HepG2 (cell line): ENCODE results near the gene EPHX1. TPM values are rescaled to one million over a fixed set of nuclear protein-coding genes. Genes with fewer than 3 reads are reported as not detected.

Source experiments
- ATAC-seq: fragments of 200-7000 bp; cut with Tn5 transposase; 3 replicates; pipeline ENCODE4 v1.9.1; 2020; ENCODE audit warnings: mild to moderate bottlenecking, moderate library complexity
- BruUV-seq: library from RNA; stranded (reverse); fragments of 400-500 nt; replicated peaks from 2 replicates; lab custom pipeline; 2021; lab: Mats Ljungman, UMichigan
- CTCF ChIA-PET: fragments of 300-600 bp; formaldehyde crosslinking; extraction: SDS; loops from one replicate; lab custom pipeline; 2021; ENCODE audit warnings: low total read pairs, inconsistent platforms, low intra/inter-chr PET ratio; lab: Yijun Ruan, JAX
- POLR2A ChIA-PET: fragments of 350-600 bp; sonication (Branson Sonifier 250); formaldehyde crosslinking; loops from one replicate; lab custom pipeline; 2020; ENCODE audit warnings: antibody characterized with exemption, inconsistent platforms; lab: Yijun Ruan, JAX
- DNase-seq: peaks from one replicate; pipeline ENCODE4 v3.0.0-alpha.2; 2015; ENCODE audit warnings: low spot score
- FAIRE-seq: peaks from 3 replicates; lab custom pipeline; 2011; peaks lifted over from hg19 to GRCh38; lab: Jason Lieb, UNC
- H2AFZ ChIP-seq: one replicate; pipeline ENCODE4 v1.6.1; 2011; ENCODE audit warnings: low read length, inconsistent platforms
- H3K27ac ChIP-seq: fragments of 300-600 bp; 3 replicates; pipeline ENCODE4 v1.8.0; 2011; ENCODE audit warnings: mixed run types, mild to moderate bottlenecking, mixed read lengths, low read length, inconsistent platforms; ENCODE audit not compliant: insufficient read depth; ENCODE audit errors: extremely low read length
- H3K27me3 ChIP-seq, 2 experiments: fragments of 200-600 bp in 1 of 2; 2 replicates in 1 of 2; 3 replicates in 1 of 2; pipeline versions ENCODE4 v1.6.0 to v1.8.0; 2011; ENCODE audit warnings: low read length in 2 of 2, mild to moderate bottlenecking in 2 of 2, moderate library complexity in 2 of 2, inconsistent platforms in 1 of 2; ENCODE audit not compliant: insufficient read depth in 2 of 2, control insufficient read depth in 1 of 2
- H3K36me3 ChIP-seq, 2 experiments: fragments of 200-600 bp in 1 of 2; replicated peaks in 1 of 2; 2 replicates in 1 of 2; 3 replicates in 1 of 2; pipeline versions ENCODE4 v1.5.1 to v1.8.0; 2011; ENCODE audit warnings: low read length in 2 of 2, inconsistent platforms in 1 of 2; ENCODE audit not compliant: insufficient read depth in 2 of 2, control insufficient read depth in 1 of 2
- H3K4me1 ChIP-seq: 2 replicates; pipeline ENCODE4 v1.5.1; 2012; ENCODE audit warnings: low read length, inconsistent platforms; ENCODE audit not compliant: insufficient read depth
- H3K4me2 ChIP-seq: 2 replicates; pipeline ENCODE4 v1.6.0; 2011; ENCODE audit warnings: low read depth, low read length, inconsistent platforms
- H3K4me3 ChIP-seq, 3 experiments: fragments of 200-600 bp in 1 of 3; sonication (generic), shearing (Covaris generic) in 1 of 3; replicated peaks in 1 of 3; 2 replicates each; pipeline ENCODE4 v1.5.1; 2011 to 2016; ENCODE audit warnings: low read length in 3 of 3, inconsistent platforms in 2 of 3, low read depth in 2 of 3, mild to moderate bottlenecking in 2 of 3, control low read depth in 1 of 3, mixed read lengths in 1 of 3; ENCODE audit not compliant: insufficient read depth in 1 of 3
- H3K79me2 ChIP-seq: one replicate; pipeline ENCODE4 v1.6.1; 2011; ENCODE audit warnings: low read length, inconsistent platforms; ENCODE audit not compliant: insufficient read depth
- H3K9ac ChIP-seq: 2 replicates; pipeline ENCODE4 v1.6.0; 2011; ENCODE audit warnings: mild to moderate bottlenecking, low read depth, low read length, inconsistent platforms; ENCODE audit not compliant: insufficient read depth
- H3K9me3 ChIP-seq: 2 replicates; pipeline ENCODE4 v1.5.1; 2012; ENCODE audit warnings: mild to moderate bottlenecking, low read length
- H4K20me1 ChIP-seq: 2 replicates; pipeline ENCODE4 v1.6.0; 2011; ENCODE audit warnings: inconsistent platforms, mild to moderate bottlenecking, low read length, moderate library complexity; ENCODE audit not compliant: insufficient read depth
- AHR ChIP-seq: IDR thresholded peaks from 2 replicates; pipeline ENCODE4 v1.6.1; 2018; ENCODE audit warnings: missing genetic modification reagents, missing compliant biosample characterization
- ESRRA ChIP-seq: sonication (generic); formaldehyde crosslinking; IDR thresholded peaks from 2 replicates; pipeline ENCODE4 v1.5.1; 2020; ENCODE audit warnings: mild to moderate bottlenecking, low read depth, missing genetic modification reagents
- HES4 ChIP-seq: sonication (generic); formaldehyde crosslinking; IDR thresholded peaks from 2 replicates; pipeline ENCODE4 v1.9.0; 2021; ENCODE audit warnings: mild to moderate bottlenecking, missing genetic modification reagents, borderline replicate concordance
- MTA3 ChIP-seq: sonication (generic); formaldehyde crosslinking; IDR thresholded peaks from 2 replicates; pipeline ENCODE4 v1.4.0; 2020; ENCODE audit warnings: missing genetic modification reagents
- NFKB2 ChIP-seq: sonication (generic); formaldehyde crosslinking; IDR thresholded peaks from 2 replicates; pipeline ENCODE4 v1.4.0; 2020; ENCODE audit warnings: missing genetic modification reagents, borderline replicate concordance
- NR2F6 ChIP-seq, 2 experiments: IDR thresholded peaks; 2 replicates each; pipeline ENCODE4 v1.6.1; 2016; ENCODE audit warnings: antibody characterized with exemption in 1 of 2, mild to moderate bottlenecking in 1 of 2
- PLSCR1 ChIP-seq: sonication (generic); formaldehyde crosslinking; IDR thresholded peaks from 2 replicates; pipeline ENCODE4 v1.5.0; 2020; ENCODE audit warnings: missing genetic modification reagents, mild to moderate bottlenecking, borderline replicate concordance
- RNF2 ChIP-seq: fragments of 450-650 bp; conservative IDR thresholded peaks from 2 replicates; pipeline ENCODE4 v1.6.1; 2016; ENCODE audit warnings: low read depth
- SRF ChIP-seq: IDR thresholded peaks from 2 replicates; pipeline ENCODE4 v1.6.1; 2011; ENCODE audit warnings: mild to moderate bottlenecking, low read depth, low read length, moderate library complexity
- ZBTB4 ChIP-seq: sonication (generic); formaldehyde crosslinking; IDR thresholded peaks from 2 replicates; pipeline ENCODE4 v1.4.0; 2020; ENCODE audit warnings: missing genetic modification reagents, mild to moderate bottlenecking, borderline replicate concordance
- ZIK1 ChIP-seq: sonication (generic); formaldehyde crosslinking; IDR thresholded peaks from 2 replicates; pipeline ENCODE4 v1.5.0; 2020; ENCODE audit warnings: mild to moderate bottlenecking, low read depth, missing genetic modification reagents, borderline replicate concordance
- ZNF180 ChIP-seq: sonication (generic); formaldehyde crosslinking; IDR thresholded peaks from 2 replicates; pipeline ENCODE4 v1.4.0; 2020; ENCODE audit warnings: low read depth, missing genetic modification reagents, borderline replicate concordance
- ZNF317 ChIP-seq: sonication (generic); formaldehyde crosslinking; IDR thresholded peaks from 2 replicates; pipeline ENCODE4 v1.5.0; 2020; ENCODE audit warnings: mild to moderate bottlenecking, missing genetic modification reagents
- ZNF496 ChIP-seq: sonication (generic); formaldehyde crosslinking; IDR thresholded peaks from 2 replicates; pipeline ENCODE4 v1.8.1; 2023; ENCODE audit warnings: mild to moderate bottlenecking, moderate library complexity, missing genetic modification reagents; ENCODE audit not compliant: insufficient replicate concordance
- ZNF839 ChIP-seq: sonication (generic); formaldehyde crosslinking; IDR thresholded peaks from 2 replicates; pipeline ENCODE4 v1.4.0; 2020; ENCODE audit warnings: missing genetic modification reagents, mild to moderate bottlenecking, borderline replicate concordance
- WGBS: methylation state at CpG from one replicate; pipeline ENCODE4 v1.1.6; 2017; ENCODE audit warnings: low lambda C conversion rate; 5-methylcytosine and 5-hydroxymethylcytosine counted together
- in situ Hi-C: cut with HindIII; loops from 2 replicates; pipeline ENCODE4 v1.10.0; 2017; ENCODE audit warnings: low pct_unique_long_range_greater_than_20kb; ENCODE audit not compliant: extremely low pct_ligation_motif_present
- intact Hi-C: fragments of 100-400 bp; cut with micrococcal nuclease; formaldehyde crosslinking; loops from one replicate; pipeline ENCODE4 v1.10.0; 2022; ENCODE audit not compliant: unreplicated experiment
- polyA plus RNA-seq, 8 experiments: library from polyadenylated mRNA; depleted of rRNA in 3 of 8; stranded (reverse) in 7 of 8; unstranded in 1 of 8; fragments of >200 nt; fragmentation: Illumina TruSeq in 4 of 8; extraction: Trizol in 4 of 8; gene quantifications; 2 replicates each; pipeline versions ENCODE4 v1.2.1 to v1.2.3, GENCODE V29; 2011 to 2016; ENCODE audit warnings: low read depth in 4 of 8, missing spikeins in 1 of 8, mixed read lengths in 1 of 8; ENCODE audit not compliant: insufficient read depth in 1 of 8
- total RNA-seq, 5 experiments: library from RNA; depleted of rRNA; stranded (reverse); fragments of >200 nt; fragmentation: Illumina TruSeq; extraction: Trizol; gene quantifications; 2 replicates each; pipeline ENCODE4 v1.2.3, GENCODE V29; 2016; ENCODE audit warnings: low read depth in 1 of 5

The EPHX1 gene
- total and polyA plus RNA-seq, 2 of the 13 experiments (the other 11 are each of a cell fraction or from before 2014, with no cell fraction given): 27.7 to 36.5 TPM

GRCh38 chr1:225885336-225885735, 75.4 kb downstream of the EPHX1 start:
- intact Hi-C loops (loop anchor here (10.0 kb wide), 1 partner anchor 89 kb away; no protein-coding TSS in a partner anchor), in situ Hi-C loops (no loop called here)
- no peak overlapping the region for H3K27ac ChIP-seq
- no peak for TF ChIP-seq NR2F6 (IDR thresholded peaks at IDR 0.05)
- TF ChIP-seq NR2F6 (CRISPR knock-in tag; IDR thresholded peaks at IDR 0.05): no peak
- no peak for TF ChIP-seq RNF2
- TF ChIP-seq AHR: no peak
- no peak for TF ChIP-seq ZBTB4 (CRISPR knock-in tag)
- no peak for TF ChIP-seq ESRRA (CRISPR knock-in tag)
- no peak for TF ChIP-seq ZNF180 (CRISPR knock-in tag)
- TF ChIP-seq HES4: no peak
- TF ChIP-seq MTA3 (CRISPR knock-in tag): no peak
- no peak for TF ChIP-seq ZNF317 (CRISPR knock-in tag)
- no peak for TF ChIP-seq SRF
- TF ChIP-seq NFKB2 (CRISPR knock-in tag): no peak
- no peak for TF ChIP-seq PLSCR1 (CRISPR knock-in tag)
- no peak for TF ChIP-seq ZNF839 (CRISPR knock-in tag)
- no peak for TF ChIP-seq ZIK1 (CRISPR knock-in tag)
- TF ChIP-seq ZNF496 (CRISPR knock-in tag): no peak
- 85% methylated on average over 6 of the region's 6 CpGs for WGBS
- DNase-seq (no peak), FAIRE-seq (no peak), ATAC-seq (no peak)
- H4K20me1 ChIP-seq: no peaks in the 10 kb centered on the region
- ChIA-PET POLR2A (no interaction called here), CTCF (no interaction called here)
- no peak overlapping the region for H3K4me3 ChIP-seq
- H3K9me3 ChIP-seq: no peaks in the 10 kb centered on the region
- H3K79me2 ChIP-seq: peaks cover 15% of the 10 kb centered on the region
- peaks cover 69% of the 10 kb centered on the region for H3K4me1 ChIP-seq
- H3K36me3 ChIP-seq: no peaks in the 10 kb centered on the region
- BruUV-seq: no TSS peak
- H2AFZ ChIP-seq: no peak overlapping the region
- H3K27me3 ChIP-seq: no peaks in the 10 kb centered on the region; a peak in 1 of 5 replicates
- H3K9ac ChIP-seq: no peak overlapping the region
- no peak overlapping the region for H3K4me2 ChIP-seq
